ENCODE results near the gene CMKLR1.

CMKLR1 gene

GRCh38 chr12:108333898-108334699 is 5.0 kb downstream of the CMKLR1 start:
- peak in 1 of 2 donors; percentile 21 for DNase-seq

- DNase-seq = peak; percentile 47 to 48
Observed at GRCh38 chr12:108332791-108333382, 6.2 kb downstream of the CMKLR1 start.

GRCh38 chr12:108328420-108328819 is 10.7 kb downstream of the CMKLR1 start:
- DNase-seq = no peak

GRCh38 chr12:108327621-108328344 is 11.3 kb downstream of the CMKLR1 start:
- no peak for DNase-seq

GRCh38 chr12:108326254-108326750 is 12.8 kb downstream of the CMKLR1 start:
- DNase-seq = no peak

- no peak for DNase-seq
Observed at GRCh38 chr12:108325549-108325948, 13.6 kb downstream of the CMKLR1 start.

- DNase-seq = no peak
Observed at GRCh38 chr12:108325018-108325358, 14.1 kb downstream of the CMKLR1 start.

- DNase-seq = no peak
Observed at GRCh38 chr12:108324351-108325017, 14.6 kb downstream of the CMKLR1 start.

- no peak for DNase-seq
Observed at GRCh38 chr12:108323581-108323980, 15.5 kb downstream of the CMKLR1 start.

- DNase-seq = no peak
Observed at GRCh38 chr12:108322998-108323397, 16.1 kb downstream of the CMKLR1 start.

GRCh38 chr12:108321688-108322087 is 17.4 kb downstream of the CMKLR1 start:
- DNase-seq = no peak

GRCh38 chr12:108320507-108321293 is 18.4 kb downstream of the CMKLR1 start:
- DNase-seq = no peak

- no peak for DNase-seq
Observed at GRCh38 chr12:108319277-108320234, 19.6 kb downstream of the CMKLR1 start.

GRCh38 chr12:108318472-108319275 is 20.4 kb downstream of the CMKLR1 start:
- no peak for DNase-seq

GRCh38 chr12:108317308-108318234 is 21.5 kb downstream of the CMKLR1 start:
- DNase-seq = no peak

- DNase-seq = no peak
Observed at GRCh38 chr12:108316176-108317086, 22.7 kb downstream of the CMKLR1 start.

- no peak for DNase-seq
Observed at GRCh38 chr12:108315486-108316105, 23.5 kb downstream of the CMKLR1 start.

All from bone marrow (tissue), 2 donors.